ENCODE measurements around the gene RPL13.
"Not testable (repeated sequence)": the region's sequence is repeated elsewhere in the genome, so short reads cannot be mapped to it uniquely, and the experiment has no call there.

Gene RPL13

DNA sequence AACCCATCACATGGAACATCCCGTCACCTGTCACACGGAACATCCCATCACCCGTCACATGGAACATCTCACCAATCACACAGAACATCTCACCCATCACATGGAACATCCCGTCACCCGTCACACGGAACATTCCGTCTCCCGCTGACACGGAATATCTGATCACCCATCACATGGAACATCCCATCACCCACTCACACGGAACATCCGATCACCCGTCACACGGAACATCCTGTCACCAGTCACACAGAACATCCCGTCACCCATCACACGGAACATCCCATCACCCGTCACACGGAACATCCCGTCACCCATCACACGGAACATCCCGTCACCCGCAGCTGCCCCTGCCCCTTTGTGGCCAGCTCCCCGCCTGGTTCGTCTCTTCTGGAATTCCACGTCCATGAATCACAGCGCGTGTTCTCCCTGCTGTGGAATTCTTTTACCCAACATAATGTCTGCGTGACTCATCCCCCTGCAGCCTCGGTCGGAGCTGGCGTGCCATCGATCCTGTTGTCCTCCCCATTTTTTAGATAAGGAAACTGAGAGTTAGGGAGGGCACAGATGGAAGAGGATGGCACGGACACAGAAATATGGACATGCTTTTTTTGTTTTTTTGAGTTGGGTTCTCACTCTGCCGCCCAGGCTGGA, 20.7 kb downstream of the RPL13 start:
- DNase-seq, result no peak

DNA sequence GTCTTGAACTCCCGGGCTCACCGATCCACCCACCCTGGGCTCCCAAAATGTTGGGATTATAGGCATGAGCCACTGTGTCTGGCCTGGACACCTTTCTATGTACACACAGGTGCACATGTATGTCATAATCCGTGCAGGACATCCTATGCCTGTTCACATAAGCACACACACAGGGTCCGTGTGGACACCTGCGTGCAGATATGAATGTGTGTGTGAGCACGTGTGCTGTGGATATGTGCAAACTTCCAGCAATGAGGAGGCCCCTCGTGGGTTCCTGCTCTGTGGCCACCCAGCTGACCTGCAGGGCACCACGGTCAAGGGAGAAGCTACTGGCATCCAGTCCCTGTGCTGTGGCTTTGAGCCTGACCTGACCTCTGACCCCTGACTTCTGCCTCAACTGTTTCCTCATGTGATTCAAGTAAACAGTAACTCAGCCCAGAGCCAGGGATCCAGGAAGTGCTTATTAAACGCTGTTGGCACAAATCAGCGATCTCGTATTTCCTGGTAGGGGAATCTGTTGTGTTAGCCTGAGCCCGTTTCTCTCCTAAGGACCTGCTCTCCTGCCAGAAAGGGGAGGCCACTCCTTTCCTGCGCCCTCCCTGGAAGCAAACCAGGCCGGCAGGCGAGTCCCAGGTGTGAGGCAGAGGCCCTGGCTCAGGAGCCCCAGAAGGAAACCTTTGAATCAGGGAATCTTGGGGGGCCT, 21.5 kb downstream of the RPL13 start:
- DNase-seq, result no peak

DNA sequence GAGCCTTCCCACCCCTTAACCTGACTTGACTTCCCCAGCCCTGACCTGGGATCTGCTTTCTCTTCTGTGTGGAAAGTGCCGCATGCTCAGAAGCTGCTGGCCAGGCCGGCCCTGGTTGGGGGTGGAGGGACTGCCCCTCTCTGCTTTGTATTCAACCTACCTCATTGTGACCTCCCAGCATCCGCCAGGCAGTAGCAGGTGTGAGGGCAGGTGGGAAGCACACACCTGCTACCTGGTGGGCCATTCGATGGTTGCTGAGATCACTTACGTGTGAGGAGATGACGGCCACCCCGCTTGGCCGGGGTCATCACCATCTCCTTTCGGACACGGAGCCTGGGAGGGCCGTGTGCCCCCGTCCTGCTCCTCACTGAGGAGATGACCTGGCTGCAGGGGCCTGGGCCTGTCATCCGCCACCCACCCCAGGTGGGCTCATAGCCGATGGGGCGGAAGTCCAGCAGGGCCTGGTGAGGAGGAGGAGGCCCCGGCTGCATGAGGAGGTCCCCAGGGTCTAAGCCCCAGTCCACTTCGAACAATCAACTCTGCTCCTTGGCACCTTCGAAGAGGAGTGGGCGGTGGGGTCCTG, 22.2 kb downstream of the RPL13 start:
- DNase-seq, result no peak

DNA sequence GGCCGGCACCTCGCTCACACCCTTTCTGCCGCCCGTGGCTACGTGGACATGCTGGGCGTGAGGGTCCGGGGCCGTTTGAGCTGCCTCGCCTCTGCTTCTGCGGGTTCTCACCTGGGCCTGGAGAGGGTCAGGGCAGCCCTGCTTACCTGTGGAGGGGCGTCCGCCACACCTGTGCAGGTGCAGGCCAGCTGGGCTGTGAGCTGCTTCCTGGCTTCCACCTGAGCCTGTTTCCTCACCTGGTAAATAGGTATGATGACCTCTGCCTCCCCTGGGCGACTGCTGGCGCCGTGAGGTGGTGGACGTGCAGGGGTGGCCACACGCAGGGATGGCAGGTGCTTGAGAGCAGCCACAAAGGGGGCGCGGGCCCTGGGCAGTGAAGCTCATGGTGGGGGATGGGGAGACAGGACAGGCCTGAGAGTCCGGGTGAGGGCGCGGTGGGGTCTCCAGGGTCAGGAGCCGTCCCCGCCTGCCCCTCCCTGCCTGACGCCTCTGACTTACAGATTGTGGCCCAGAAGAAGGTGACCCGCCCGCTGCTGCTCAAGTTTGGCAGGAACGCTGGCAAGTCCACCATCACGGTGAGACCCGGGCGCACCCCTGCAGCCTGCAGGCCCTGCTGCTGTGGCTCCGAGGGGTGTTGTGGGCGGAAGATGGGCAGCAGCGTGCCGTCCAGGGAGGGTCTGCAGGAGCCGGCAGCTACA, 22.9 kb downstream of the RPL13 start:
- no peak for DNase-seq

DNA sequence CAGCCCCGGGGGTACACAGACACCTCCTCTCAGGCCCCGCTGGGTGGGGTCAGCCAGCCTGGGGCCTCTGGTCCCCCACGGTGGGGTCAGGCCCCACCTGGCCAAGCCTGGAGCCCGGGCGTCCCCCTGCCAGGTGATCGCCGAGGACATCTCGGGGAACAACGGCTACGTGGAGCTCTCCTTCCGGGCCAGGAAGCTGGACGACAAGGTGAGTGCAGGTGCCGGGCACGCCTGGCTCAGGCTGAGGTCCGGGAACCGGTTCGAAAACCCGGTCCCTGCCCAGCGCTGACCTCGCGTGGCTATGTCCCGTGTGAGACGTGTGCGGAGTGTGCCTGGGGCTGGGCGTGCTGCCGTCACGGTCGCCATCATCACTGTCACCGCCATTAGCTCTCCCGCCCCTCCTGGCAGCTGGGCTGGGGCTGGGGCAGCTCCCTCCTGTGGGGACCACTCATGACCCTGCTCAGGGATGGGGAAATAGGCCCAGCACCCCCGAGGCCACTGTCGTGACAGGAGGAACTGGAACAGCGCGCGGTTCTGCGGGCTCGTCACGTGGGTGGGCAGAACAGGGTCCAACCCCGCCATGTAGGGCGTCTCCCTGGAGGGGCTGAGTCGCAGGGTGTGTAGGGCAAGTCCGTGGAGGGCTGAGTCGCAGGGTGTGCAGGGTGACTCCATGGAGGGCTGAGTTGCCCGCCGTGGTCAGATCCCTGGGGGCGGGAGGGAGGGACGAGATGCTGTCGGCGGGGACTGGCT, 23.6 kb downstream of the RPL13 start:
- no peak for DNase-seq

DNA sequence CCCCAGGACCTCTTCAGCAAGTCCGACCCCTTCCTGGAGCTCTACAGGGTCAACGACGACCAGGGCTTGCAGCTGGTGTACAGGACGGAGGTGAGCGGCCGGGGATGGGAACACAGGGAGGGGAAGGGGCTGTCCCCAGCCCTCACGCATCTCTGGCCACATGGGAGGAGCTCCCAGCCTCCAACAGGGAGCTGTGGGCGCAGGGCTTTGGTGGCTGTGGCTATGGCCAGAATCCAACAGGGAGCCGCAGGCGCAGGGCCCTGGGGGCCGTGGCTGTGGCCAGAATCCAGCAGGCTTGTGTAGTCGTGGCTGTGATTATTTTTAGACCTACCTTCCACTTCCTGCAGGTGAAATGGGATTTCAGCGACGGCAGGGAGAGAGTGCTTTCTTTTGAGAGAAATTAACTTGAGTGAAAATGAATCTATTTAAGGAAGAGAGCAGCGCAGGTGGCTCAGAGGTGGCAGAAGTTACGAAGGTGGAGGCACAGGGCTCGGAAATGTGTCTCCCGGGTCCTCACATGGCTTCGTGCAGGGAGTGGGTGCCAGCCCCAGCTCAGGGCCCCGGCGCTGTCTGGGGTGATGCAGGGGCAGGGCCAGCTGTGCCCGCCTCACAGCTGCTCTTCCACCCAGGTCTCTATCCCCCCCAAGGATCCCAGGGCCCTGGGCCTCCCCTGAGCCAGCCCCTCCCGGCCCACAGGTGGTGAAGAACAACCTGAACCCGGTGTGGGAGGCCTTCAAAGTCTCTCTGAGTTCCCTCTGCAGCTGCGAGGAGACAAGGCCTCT, 24.5 kb downstream of the RPL13 start:
- no peak for DNase-seq

DNA sequence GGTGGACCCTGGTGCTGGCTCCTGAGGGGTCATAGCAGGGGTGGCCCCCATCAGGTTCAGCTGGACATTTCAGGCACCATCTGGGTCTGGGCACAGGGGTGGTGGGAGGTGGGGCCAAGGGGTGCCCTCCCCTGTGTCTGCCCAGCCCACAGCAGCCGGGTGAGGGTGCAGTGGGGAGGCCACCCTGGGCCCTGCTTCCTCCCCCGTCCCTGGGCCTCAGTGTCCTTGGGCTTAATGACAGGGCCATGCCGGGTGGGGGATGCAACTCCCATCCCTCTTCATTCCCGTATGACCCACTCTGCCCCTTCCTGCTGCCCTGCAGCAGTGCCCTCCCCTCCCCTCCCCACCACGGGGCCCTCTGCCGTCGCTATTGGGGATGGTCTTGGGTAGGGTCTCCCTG, 25.7 kb downstream of the RPL13 start:
- no peak for DNase-seq

DNA sequence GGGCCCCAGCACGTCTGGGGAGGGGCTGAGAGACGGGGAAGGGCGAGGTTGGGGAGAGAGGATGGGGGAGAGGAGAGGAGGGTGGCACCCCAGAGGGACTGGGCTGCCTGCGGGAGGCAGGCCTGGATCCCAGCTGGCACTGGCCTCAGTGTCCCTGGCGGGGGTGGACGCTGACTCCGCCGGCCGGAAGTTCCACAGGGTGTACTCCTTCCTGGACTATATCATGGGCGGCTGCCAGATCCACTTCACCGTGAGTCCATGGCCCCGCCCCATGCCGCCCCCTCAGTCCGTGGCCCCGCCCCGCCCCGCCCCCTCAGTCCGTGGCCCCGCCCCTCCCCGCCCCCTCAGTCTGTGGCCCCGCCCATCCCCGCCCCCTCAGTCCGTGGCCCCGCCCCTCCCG, 26.4 kb downstream of the RPL13 start:
- no peak for DNase-seq

DNA sequence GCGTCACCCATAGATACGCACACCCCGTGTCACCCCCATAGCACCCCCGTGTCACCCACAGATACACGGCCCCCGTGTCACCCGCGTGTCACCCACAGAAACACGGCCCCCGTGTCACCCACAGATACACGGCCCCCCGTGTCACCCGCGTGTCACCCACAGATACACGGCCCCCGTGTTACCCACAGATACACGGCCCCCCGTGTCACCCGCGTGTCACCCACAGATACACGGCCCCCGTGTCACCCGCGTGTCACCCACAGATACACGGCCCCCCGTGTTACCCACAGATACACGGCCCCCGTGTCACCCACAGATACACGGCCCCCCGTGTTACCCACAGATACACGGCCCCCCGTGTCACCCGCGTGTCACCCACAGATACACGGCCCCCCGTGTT, 27.2 kb downstream of the RPL13 start:
- DNase-seq, result not testable (repeated sequence)

DNA sequence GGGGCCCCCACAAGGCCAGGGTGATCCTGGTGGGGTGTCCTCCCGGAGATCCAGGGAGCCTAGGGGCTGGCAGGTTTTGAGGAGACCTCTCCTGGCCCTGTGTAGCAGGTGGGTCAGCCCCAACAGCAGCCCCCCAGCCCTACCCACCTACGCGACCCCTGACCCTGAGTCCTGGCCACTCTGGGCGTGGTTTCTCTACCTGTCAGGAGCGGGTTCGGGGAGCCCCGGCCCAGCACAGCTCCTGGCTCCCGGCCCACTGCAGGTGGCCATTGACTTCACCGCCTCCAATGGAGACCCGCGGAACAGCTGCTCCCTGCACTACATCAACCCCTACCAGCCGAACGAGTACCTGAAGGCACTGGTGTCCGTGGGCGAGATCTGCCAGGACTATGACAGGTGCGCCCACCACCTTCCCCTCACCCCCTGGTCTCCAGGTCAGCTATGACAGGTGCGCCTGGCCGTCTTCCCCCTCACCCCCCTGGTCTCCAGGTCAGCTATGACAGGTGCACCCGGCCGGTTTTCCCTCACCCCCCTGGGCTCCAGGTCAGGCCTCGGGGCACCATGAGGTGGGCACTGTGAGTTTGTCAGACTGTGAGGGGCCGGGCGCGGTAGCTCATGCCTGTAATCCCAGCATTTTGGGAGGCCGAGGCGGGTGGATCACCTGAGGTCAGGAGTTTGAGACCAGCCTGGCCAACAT, 28.1 kb downstream of the RPL13 start:
- no peak for DNase-seq

DNA sequence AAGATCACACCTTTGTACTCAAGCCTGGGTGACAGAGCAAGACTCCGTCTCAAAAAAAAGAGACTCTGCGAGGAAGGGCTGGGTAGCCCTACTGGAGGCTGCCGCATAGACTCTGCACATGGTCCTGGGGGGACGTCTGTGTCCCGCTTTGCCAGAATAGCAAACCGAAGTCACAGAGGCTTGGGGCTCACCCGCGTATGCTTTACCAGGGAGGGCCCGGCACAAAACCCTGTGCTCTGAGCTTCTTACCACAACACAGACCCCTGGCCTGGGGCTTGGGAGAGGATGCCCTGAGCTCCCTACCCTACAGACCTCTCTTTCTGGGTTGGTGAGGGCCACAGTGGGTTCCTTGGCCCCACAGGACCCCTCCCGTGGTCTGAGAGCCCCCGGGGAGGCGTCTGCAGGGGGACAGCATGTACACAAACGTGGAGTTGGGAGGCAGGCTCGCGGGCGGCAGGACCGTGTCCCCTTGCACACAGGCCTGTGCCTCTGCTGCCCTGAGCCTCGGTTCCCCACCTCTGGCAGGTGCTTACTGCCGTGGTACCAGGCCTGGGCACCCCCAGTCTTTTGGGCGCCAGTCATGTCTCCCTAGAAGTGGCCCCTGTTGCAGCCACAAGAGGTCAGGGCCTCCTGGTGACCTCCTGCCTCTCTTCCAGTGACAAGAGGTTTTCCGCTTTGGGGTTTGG, 28.9 kb downstream of the RPL13 start:
- no peak for DNase-seq

DNA sequence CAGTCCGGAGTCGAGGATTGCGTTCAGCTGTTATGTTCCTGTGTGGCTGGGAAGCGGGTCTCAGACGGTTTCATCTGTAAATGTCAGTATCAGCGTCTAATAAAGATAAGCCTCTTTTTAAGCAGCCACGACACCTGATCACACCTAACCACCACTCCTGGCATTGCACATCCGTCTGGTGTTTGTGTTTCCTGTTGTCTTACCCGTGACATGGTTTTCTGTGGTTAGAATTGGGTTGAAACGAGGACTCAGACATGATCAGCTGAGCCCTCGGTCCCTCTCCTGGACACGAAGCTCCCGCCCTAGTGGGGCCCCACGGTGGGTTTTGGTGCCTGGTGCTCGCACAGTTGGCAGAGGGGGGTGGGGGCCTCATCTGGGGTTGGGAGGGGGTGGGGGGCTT, 33.4 kb downstream of the RPL13 start:
- peak; percentile 62 for DNase-seq

DNA sequence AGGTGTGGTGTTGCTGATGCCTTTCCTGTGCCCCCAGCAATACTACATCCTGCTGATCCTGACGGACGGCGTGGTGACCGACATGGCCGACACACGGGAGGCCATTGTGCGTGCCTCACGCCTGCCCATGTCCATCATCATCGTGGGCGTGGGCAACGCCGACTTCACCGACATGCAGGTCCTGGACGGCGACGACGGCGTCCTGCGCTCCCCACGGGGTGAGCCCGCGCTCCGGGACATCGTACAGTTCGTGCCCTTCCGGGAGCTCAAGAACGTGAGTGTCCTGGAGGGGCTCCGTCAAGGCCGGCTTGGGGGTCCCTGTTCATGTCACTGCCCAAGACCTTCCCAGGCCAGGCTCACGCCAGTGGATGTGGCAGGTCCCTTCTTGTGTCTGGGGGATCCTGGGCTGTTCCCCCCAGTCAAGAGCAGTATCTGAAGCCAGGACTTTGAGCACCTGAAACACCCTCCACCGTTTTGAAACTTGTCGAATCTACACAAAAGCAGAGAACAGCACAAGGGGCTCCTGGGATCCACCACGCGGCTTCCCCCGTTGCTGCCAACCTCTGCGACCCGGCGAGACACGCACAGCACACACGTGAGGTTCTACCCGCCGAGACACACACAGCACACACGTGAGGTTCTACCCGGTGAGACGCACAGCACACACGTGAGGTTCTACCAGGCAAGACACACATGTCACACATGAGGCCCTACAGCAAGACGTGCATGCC, 35.0 kb downstream of the RPL13 start:
- DNase-seq, result no peak

DNA sequence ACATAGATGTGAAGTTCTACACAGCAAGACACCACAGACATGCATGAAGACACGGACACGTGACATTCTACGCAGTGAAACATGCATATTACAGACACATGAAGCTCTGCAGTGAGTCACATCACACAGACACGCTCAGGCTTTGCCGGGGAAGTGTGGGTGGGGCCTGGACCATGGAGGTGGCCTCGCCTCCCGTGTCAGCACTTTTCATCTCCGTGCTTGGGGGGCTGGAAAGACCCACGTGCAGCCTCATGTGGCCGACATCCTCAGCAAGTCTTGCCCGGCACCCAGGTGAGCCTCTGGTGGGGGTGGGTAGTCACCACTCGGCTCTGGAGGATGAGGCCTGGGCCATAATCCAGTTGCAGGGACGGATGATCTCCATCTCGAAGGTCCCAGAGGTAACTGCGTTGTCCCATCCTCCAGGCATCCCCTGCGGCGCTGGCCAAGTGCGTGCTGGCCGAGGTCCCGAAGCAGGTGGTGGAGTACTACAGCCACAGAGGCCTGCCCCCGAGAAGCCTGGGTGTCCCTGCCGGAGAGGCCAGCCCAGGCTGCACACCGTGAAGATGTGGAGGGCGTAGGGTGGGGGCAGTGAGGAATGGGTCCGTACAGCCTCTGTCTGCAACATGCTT, 35.7 kb downstream of the RPL13 start:
- DNase-seq, result no peak

DNA sequence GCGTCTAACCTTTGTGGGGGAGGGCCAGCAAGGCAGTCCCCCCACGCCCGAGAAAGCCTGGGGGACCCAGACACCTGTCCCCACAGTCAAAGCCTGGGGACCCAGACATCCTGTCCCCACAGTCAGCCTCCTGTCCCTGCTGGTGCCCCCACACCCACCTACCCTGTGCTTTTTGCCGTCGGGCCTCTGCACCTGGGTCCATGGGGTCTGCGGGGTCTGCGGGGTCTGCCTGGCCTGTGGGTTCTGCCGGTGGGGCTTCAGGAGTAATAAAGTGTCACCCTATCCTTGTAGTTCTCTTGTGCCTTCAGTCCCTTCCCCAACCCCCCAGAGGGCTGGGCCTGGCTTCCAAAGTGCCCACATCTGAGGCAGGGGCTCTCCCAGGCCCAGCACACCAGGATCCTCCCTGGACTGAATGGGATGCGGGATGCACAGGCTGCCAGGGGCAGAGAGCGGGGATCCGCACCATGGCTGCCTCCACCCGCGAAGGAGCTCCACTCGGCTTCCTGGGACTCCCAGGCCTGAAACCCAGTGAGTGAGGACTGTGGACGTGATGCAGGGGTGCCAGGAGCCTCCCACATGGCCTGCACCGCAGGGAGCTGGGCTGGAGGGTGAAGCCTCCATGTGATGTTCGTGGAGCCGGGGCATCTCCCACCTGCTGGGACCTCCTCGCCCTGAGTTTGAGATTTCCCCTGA, 36.6 kb downstream of the RPL13 start:
- no peak for DNase-seq

DNA sequence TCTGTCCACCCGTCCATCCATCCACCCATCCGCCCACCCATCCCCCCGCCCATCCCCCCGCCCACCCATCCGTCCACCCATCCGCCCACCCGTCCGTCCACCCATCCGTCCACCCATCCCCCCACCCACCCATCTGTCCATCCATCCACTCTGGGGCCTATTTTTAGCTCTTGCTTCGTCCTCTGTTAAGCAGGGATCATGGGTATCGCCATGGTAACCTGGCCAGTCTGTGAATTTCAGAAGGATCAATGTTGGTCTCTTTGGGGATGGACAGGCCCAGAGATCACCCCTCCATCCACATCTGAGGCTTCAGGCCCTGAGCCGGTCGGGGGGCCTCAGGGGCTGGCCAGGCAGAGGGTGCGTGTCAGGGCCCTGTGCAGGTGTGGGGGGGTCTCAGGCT, 37.7 kb downstream of the RPL13 start:
- DNase-seq, result no peak

DNA sequence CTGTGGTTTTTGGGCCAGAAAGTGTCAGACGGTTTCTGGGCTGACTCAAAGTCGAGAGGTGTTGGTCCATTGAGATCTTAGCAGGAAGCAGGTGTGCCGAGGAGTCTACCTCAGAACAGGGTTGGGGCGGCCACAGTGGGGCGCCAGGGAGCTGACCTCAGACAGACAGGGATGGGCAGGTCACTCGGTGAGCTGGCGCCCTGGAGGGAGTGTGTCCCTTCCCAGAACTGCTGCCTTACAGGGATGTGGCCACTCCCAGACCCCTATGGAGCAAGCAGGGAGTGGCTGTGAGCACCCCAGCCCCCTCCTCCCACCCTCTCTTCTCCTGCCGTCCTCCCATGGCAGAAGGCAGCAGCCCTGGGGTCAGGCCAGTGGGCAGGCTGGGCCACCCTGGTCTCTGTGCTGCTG, 39.0 kb downstream of the RPL13 start:
- DNase-seq, result no peak

DNA sequence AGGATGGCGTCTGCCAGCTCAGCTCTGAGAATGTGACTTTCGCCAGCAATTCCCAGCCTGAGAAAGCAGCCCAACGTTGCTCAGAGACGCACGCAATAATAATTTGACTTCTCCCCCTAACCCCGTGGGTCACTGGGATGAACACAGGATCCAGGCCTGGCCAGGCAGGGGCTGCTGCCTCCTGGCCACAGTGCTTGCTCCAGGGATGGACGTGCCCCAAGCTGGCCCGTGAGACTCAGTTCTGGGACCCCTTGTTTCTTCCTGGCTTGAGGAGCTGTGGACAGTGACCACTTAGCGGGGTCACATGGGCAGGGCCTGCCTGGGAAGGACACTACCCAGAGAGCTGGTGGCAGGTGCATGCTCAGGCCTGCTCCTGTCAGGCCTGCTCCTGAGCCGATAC, 39.4 kb downstream of the RPL13 start:
- DNase-seq, result no peak

DNA sequence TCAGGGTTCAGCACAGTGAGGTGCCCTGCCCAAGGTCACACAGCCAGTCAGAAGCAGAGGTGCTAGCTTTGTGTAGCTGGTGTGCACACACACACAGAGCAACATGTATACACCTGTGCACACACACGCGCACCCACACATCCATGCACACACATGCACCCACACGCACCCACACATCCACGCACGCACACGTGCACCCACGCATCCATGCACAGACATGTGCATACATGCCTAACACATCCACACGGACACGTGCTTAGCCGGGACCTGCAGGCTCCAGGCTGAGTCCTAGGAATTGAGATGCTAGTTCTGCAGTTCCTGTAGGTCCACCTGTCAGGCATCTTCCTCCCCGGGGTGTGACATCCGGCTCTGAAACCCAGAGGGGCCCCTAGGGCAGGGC, 39.9 kb downstream of the RPL13 start:
- DNase-seq, result no peak
